ENCODE measurements around the gene ANK2. TPM values are rescaled to one million over a fixed set of nuclear protein-coding genes. Genes with fewer than 3 reads are reported as not detected.

ANK2 gene
- total and polyA plus RNA-seq, 2 of the 13 experiments (the other 11 are each of a cell fraction or from before 2014, with no cell fraction given), result 2.7 to 15.1 TPM

- TF ChIP-seq HNF1A (IDR thresholded peaks at IDR 0.05; ENCODE audit: low read depth), result peak; percentile 64
- TF ChIP-seq HNF1A (CRISPR knock-in tag; IDR thresholded peaks at IDR 0.05; ENCODE audit: borderline replicate concordance), result no peak; the same call in 1 of the 2 replicates
- no peak for TF ChIP-seq RCOR2 (CRISPR knock-in tag; IDR thresholded peaks at IDR 0.05)
- TF ChIP-seq ZBTB42 (CRISPR knock-in tag; IDR thresholded peaks at IDR 0.05), result no peak
- no peak for TF ChIP-seq NBN (conservative IDR thresholded peaks at IDR 0.05)
- TF ChIP-seq SRSF1 (optimal IDR thresholded peaks at IDR 0.05; ENCODE audit: low read depth, low read length), result no peak
- no peak for TF ChIP-seq MTA1 (CRISPR knock-in tag; IDR thresholded peaks at IDR 0.05; ENCODE audit: borderline replicate concordance)
- TF ChIP-seq ELK4 (CRISPR knock-in tag; IDR thresholded peaks at IDR 0.05; ENCODE audit: borderline replicate concordance), result no peak
- TF ChIP-seq FOSL1 (CRISPR knock-in tag; IDR thresholded peaks at IDR 0.05; ENCODE audit: borderline replicate concordance), result no peak
- peak; percentile 30; the same call in 1 of the 2 replicates for TF ChIP-seq ETV5 (CRISPR knock-in tag; IDR thresholded peaks at IDR 0.05; ENCODE audit: borderline replicate concordance)
- TF ChIP-seq ZNF772 (CRISPR knock-in tag; IDR thresholded peaks at IDR 0.05), result no peak
- no peak for TF ChIP-seq BRD4 (CRISPR knock-in tag; IDR thresholded peaks at IDR 0.05)
- 0 out of 2 replicates have a peak, but pooled peaks have one; percentile 14 for TF ChIP-seq ELF3 (CRISPR knock-in tag; IDR thresholded peaks at IDR 0.05)
- TF ChIP-seq EEA1 (CRISPR knock-in tag; IDR thresholded peaks at IDR 0.05; ENCODE audit: borderline replicate concordance), result no peak
- TF ChIP-seq RARA (CRISPR knock-in tag; IDR thresholded peaks at IDR 0.05), result no peak
- peak; percentile 70 for TF ChIP-seq CEBPG (CRISPR knock-in tag; IDR thresholded peaks at IDR 0.05)
- peak; percentile 23; the same call in 1 of the 2 replicates for TF ChIP-seq MED1 (CRISPR knock-in tag; IDR thresholded peaks at IDR 0.05)
- no peak for TF ChIP-seq FOXK1 (CRISPR knock-in tag; IDR thresholded peaks at IDR 0.05; ENCODE audit: borderline replicate concordance, low read depth)
- no peak for TF ChIP-seq ZMYM3 (CRISPR knock-in tag; IDR thresholded peaks at IDR 0.05)
- TF ChIP-seq ZNF775 (CRISPR knock-in tag; IDR thresholded peaks at IDR 0.05; ENCODE audit: borderline replicate concordance), result no peak
- no peak for TF ChIP-seq PCBP1 (IDR thresholded peaks at IDR 0.05; ENCODE audit: borderline replicate concordance, low read depth, low read length)
- TF ChIP-seq ZSCAN25 (CRISPR knock-in tag; IDR thresholded peaks at IDR 0.05), result no peak
- no peak for TF ChIP-seq ZNF333 (CRISPR knock-in tag; IDR thresholded peaks at IDR 0.05; ENCODE audit: borderline replicate concordance)
- no peak for TF ChIP-seq MYPOP (CRISPR knock-in tag; IDR thresholded peaks at IDR 0.05)
- TF ChIP-seq ZNF292 (CRISPR knock-in tag; IDR thresholded peaks at IDR 0.05; ENCODE audit: borderline replicate concordance, low read depth), result no peak
- TF ChIP-seq NCOA2 (CRISPR knock-in tag; IDR thresholded peaks at IDR 0.05), result no peak
Measured at GRCh38 chr4:113187358-113187757, 137.9 kb downstream of the ANK2 start (continued).
